Testis (tissue), 3 donors: ENCODE data around the gene ABTB1. TPM values are rescaled to one million over a fixed set of nuclear protein-coding genes. Genes with fewer than 3 reads are reported as not detected.

Source experiments
- DNase-seq: peaks from one replicate; pipeline ENCODE4 v3.0.0-alpha.2; 2019
- H3K27ac ChIP-seq, 2 donors: fragments of 200-600 bp; sonication (generic); one replicate each; pipeline ENCODE4 v1.5.1; 2019
- H3K27me3 ChIP-seq: fragments of 200-600 bp; sonication (generic); one replicate; pipeline ENCODE4 v1.5.1; 2019
- H3K36me3 ChIP-seq: fragments of 200-600 bp; sonication (generic); one replicate; pipeline ENCODE4 v1.5.1; 2017; ENCODE audit warnings: low read depth; ENCODE audit errors: missing control alignments
- H3K4me1 ChIP-seq: fragments of 200-600 bp; sonication (generic); one replicate; pipeline ENCODE4 v1.5.1; 2019
- H3K4me3 ChIP-seq, 2 donors: fragments of 200-600 bp; sonication (generic); one replicate each; pipeline ENCODE4 v1.5.1; 2017 to 2019
- H3K9me3 ChIP-seq: fragments of 200-600 bp; sonication (generic); one replicate; pipeline ENCODE4 v1.5.1; 2017
- CTCF ChIP-seq, 3 experiments: fragments of 450-650 bp in 2 of 3; fragments of 200-600 bp in 1 of 3; sonication (generic) in 1 of 3; IDR thresholded peaks; one replicate each; pipeline ENCODE4 v1.5.1; 2016 to 2019; ENCODE audit warnings: antibody characterized with exemption in 3 of 3, mild to moderate bottlenecking in 2 of 3, moderate library complexity in 1 of 3
- POLR2A ChIP-seq: fragments of 450-650 bp; IDR thresholded peaks from one replicate; pipeline ENCODE4 v1.6.1; 2017; ENCODE audit warnings: antibody characterized with exemption, mild to moderate bottlenecking, moderate library complexity
- WGBS, 2 donors: methylation state at CpG; one replicate each; pipeline ENCODE4 v1.1.5; 2018; 5-methylcytosine and 5-hydroxymethylcytosine counted together
- intact Hi-C: fragments of 100-400 bp; cut with DNase I; formaldehyde crosslinking; loops from one replicate; pipeline ENCODE4 v1.15.1; 2023; ENCODE audit warnings: low total_unique reads
- polyA plus RNA-seq: library from polyadenylated mRNA; stranded (reverse); fragments of 350-450 nt; fragmentation: Illumina TruSeq; extraction: RNeasy Lipid Tissue Mini Kit (QIAGEN cat#74804); gene quantifications from one replicate; pipeline ENCODE4 v1.2.3, GENCODE V29; 2014; ENCODE audit warnings: low read depth, low replicate concordance; ENCODE audit not compliant: insufficient read depth
- total RNA-seq, 2 donors: library from RNA; depleted of rRNA; stranded (reverse); fragments of >200 nt; gene quantifications; one replicate each; pipeline ENCODE4 v1.2.3, GENCODE V29; 2016

ABTB1 gene
- total and polyA plus RNA-seq, 3 donors from 2014 or later: 16.7 to 39.1 (median 28.7) TPM

- DNase-seq: no peak
- intact Hi-C loops: no loop called here
- WGBS, 2 donors: 67 to 76% methylated on average over 7 of the region's 7 CpGs
- Histone ChIP-seq H3K27ac (peak overlapping the region in 1 of 2 donors; percentile 37), H3K27me3 (no peaks in the 10 kb centered on the region), H3K4me3 (no peak overlapping the region), H3K9me3 (no peaks in the 10 kb centered on the region), H3K4me1 (peaks cover 15% of the 10 kb centered on the region), H3K36me3 (no peaks in the 10 kb centered on the region)
- TF ChIP-seq POLR2A: no peak
- no peak for TF ChIP-seq CTCF (IDR thresholded peaks at IDR 0.05)
Observed at GRCh38 chr3:127706312-127706711, 33.6 kb downstream of the ABTB1 start.

- H3K4me3 ChIP-seq: no peak overlapping the region
- no peaks in the 10 kb centered on the region for H3K36me3 ChIP-seq
- 54 to 81% methylated on average over 14 to 16 of the region's 16 CpGs for WGBS, 2 donors
- TF ChIP-seq CTCF (IDR thresholded peaks at IDR 0.05): no peak
- no peak for TF ChIP-seq POLR2A
- no peaks in the 10 kb centered on the region for H3K27me3 ChIP-seq
- DNase-seq: no peak
- intact Hi-C loops: no loop called here
- H3K9me3 ChIP-seq: no peaks in the 10 kb centered on the region
- peak overlapping the region in 1 of 2 donors; percentile 37 for H3K27ac ChIP-seq
- H3K4me1 ChIP-seq: peaks cover 13% of the 10 kb centered on the region
Observed at GRCh38 chr3:127706785-127707351, 34.1 kb downstream of the ABTB1 start.

GRCh38 chr3:127707851-127708411, 35.2 kb downstream of the ABTB1 start:
- Histone ChIP-seq H3K4me1 (peaks cover 10% of the 10 kb centered on the region), H3K4me3 (no peak overlapping the region), H3K27me3 (no peaks in the 10 kb centered on the region), H3K36me3 (no peaks in the 10 kb centered on the region), H3K9me3 (no peaks in the 10 kb centered on the region), H3K27ac (no peak overlapping the region)
- no peak for DNase-seq
- intact Hi-C loops: no loop called here
- WGBS, 2 donors: 60% methylated on average over 13 of the region's 13 CpGs
- TF ChIP-seq POLR2A (no peak), CTCF (IDR thresholded peaks at IDR 0.05) (no peak)

GRCh38 chr3:127708837-127709236, 36.1 kb downstream of the ABTB1 start:
- Histone ChIP-seq H3K27me3 (no peaks in the 10 kb centered on the region), H3K27ac (no peak overlapping the region), H3K36me3 (no peaks in the 10 kb centered on the region), H3K4me1 (peaks cover 19% of the 10 kb centered on the region), H3K4me3 (no peak overlapping the region), H3K9me3 (no peaks in the 10 kb centered on the region)
- DNase-seq: no peak
- TF ChIP-seq CTCF (IDR thresholded peaks at IDR 0.05): no peak
- WGBS, 2 donors: 63 to 93% methylated on average over 2 of the region's 2 CpGs
- intact Hi-C loops: no loop called here
